HCT116 (cell line): ENCODE results near the gene SLC9B1. TPM values are rescaled to one million over a fixed set of nuclear protein-coding genes. Genes with fewer than 3 reads are reported as not detected.

ENCODE experiments used
- ATAC-seq: fragments of 200-7000 bp; cut with Tn5 transposase; 2 replicates; pipeline ENCODE4 v1.9.1; 2020; ENCODE audit warnings: mild to moderate bottlenecking, moderate library complexity
- BruUV-seq: library from RNA; stranded (reverse); fragments of 400-500 nt; replicated peaks from 2 replicates; lab custom pipeline; 2021; lab: Mats Ljungman, UMichigan
- CTCF ChIA-PET: fragments of 300-600 bp; sonication (Branson Sonifier 250); formaldehyde crosslinking; loops from one replicate; lab custom pipeline; 2021; ENCODE audit warnings: antibody characterized with exemption; lab: Charles Lee
- POLR2A ChIA-PET: fragments of 300-600, 350-600 bp; sonication (Branson Sonifier 250); formaldehyde crosslinking; loops from one replicate; lab custom pipeline; 2021; ENCODE audit warnings: antibody characterized with exemption; lab: Charles Lee
- RAD21 ChIA-PET, 2 experiments: fragments of 300-600 bp; sonication (Branson Sonifier 250); formaldehyde crosslinking; loops; one replicate each; lab custom pipeline; 2023; ENCODE audit warnings: low total read pairs in 2 of 2; ENCODE audit not compliant: uncharacterized antibody in 2 of 2, unreplicated experiment in 2 of 2, low non-redundant PET in 1 of 2; lab: Charles Lee
- DNase-seq: peaks from one replicate; pipeline ENCODE4 v3.0.0-alpha.2; 2010; ENCODE audit warnings: low read depth, low spot score
- H2AFZ ChIP-seq: fragments of 200-600 bp; shearing (Covaris generic), sonication (generic); 2 replicates; pipeline ENCODE4 v1.6.1; 2017; ENCODE audit warnings: low read depth, mixed run types, mixed read lengths, antibody characterized with exemption, low read length; ENCODE audit not compliant: poor library complexity, severe bottlenecking
- H3K27ac ChIP-seq: 2 replicates; pipeline ENCODE4 v1.5.1; 2012; ENCODE audit warnings: low read depth, low read length
- H3K27me3 ChIP-seq: fragments of 200-600 bp; sonication (generic); 2 replicates; pipeline ENCODE4 v1.6.1; 2016; ENCODE audit warnings: mixed run types, low read length, mixed read lengths; ENCODE audit not compliant: insufficient read depth
- H3K36me3 ChIP-seq, 2 experiments: fragments of 200-500 bp in 1 of 2; fragments of 200-600 bp in 1 of 2; sonication (Bioruptor generic) in 1 of 2; sonication (generic) in 1 of 2; 2 replicates each; pipeline versions ENCODE4 v1.5.1 to v1.6.1; 2014 to 2016; ENCODE audit warnings: low read length in 2 of 2, inconsistent platforms in 1 of 2, mixed read lengths in 1 of 2, mixed run types in 1 of 2; ENCODE audit not compliant: insufficient read depth in 2 of 2, control insufficient read depth in 1 of 2
- H3K4me1 ChIP-seq, 2 experiments: fragments of 200-600 bp in 1 of 2; sonication (generic) in 1 of 2; 2 replicates each; pipeline versions ENCODE4 v1.5.1 to v1.6.1; 2012 to 2017; ENCODE audit warnings: low read length in 2 of 2, inconsistent platforms in 1 of 2, mild to moderate bottlenecking in 1 of 2, mixed read lengths in 1 of 2, mixed run types in 1 of 2, moderate library complexity in 1 of 2; ENCODE audit not compliant: insufficient read depth in 2 of 2, control insufficient read depth in 1 of 2
- H3K4me2 ChIP-seq: fragments of 200-600 bp; sonication (generic); 2 replicates; pipeline ENCODE4 v1.6.1; 2017; ENCODE audit warnings: mixed run types, low read length, mixed read lengths
- H3K4me3 ChIP-seq, 2 experiments: fragments of 200-600 bp in 1 of 2; sonication (generic) in 1 of 2; replicated peaks in 1 of 2; 2 replicates each; pipeline ENCODE4 v1.5.1; 2011 to 2016; ENCODE audit warnings: low read length in 2 of 2, control low read depth in 1 of 2, low read depth in 1 of 2, mild to moderate bottlenecking in 1 of 2, mixed read lengths in 1 of 2, mixed run types in 1 of 2
- H3K79me2 ChIP-seq: fragments of 200-600 bp; sonication (generic); 2 replicates; pipeline ENCODE4 v1.6.1; 2017; ENCODE audit warnings: mild to moderate bottlenecking, mixed run types, low read length, moderate library complexity, mixed read lengths; ENCODE audit not compliant: insufficient read depth
- H3K9ac ChIP-seq: fragments of 200-600 bp; sonication (generic); 2 replicates; pipeline ENCODE4 v1.6.1; 2016; ENCODE audit warnings: low read length, mixed read lengths
- H3K9me2 ChIP-seq: fragments of 200-600 bp; sonication (generic), shearing (Covaris generic); 2 replicates; pipeline ENCODE4 v1.6.1; 2017; ENCODE audit warnings: mixed run types, mild to moderate bottlenecking, moderate library complexity; ENCODE audit not compliant: insufficient read depth
- H3K9me3 ChIP-seq, 2 experiments: fragments of 200-500 bp in 1 of 2; fragments of 200-600 bp in 1 of 2; sonication (Bioruptor generic) in 1 of 2; sonication (generic) in 1 of 2; 2 replicates each; pipeline ENCODE4 v1.6.1; 2014 to 2017; ENCODE audit warnings: low read length in 2 of 2, mixed read lengths in 2 of 2, inconsistent platforms in 1 of 2, low read depth in 1 of 2, mild to moderate bottlenecking in 1 of 2, mixed run types in 1 of 2, moderate library complexity in 1 of 2; ENCODE audit not compliant: control insufficient read depth in 1 of 2, insufficient read depth in 1 of 2
- H4K20me1 ChIP-seq: fragments of 200-600 bp; sonication (generic), shearing (Covaris generic); 2 replicates; pipeline ENCODE4 v1.6.1; 2017; ENCODE audit warnings: mixed run types, mild to moderate bottlenecking, moderate library complexity; ENCODE audit not compliant: insufficient read depth
- CBX3 ChIP-seq: IDR thresholded peaks from 2 replicates; pipeline ENCODE4 v1.6.1; 2012; ENCODE audit warnings: low read depth
- CEBPB ChIP-seq: IDR thresholded peaks from 2 replicates; pipeline ENCODE4 v1.6.1; 2012; ENCODE audit warnings: low read depth
- ELF1 ChIP-seq: IDR thresholded peaks from 2 replicates; pipeline ENCODE4 v1.6.1; 2012; ENCODE audit warnings: low read depth, borderline replicate concordance
- EZH2 ChIP-seq: fragments of 200-600 bp; sonication (generic); IDR thresholded peaks from 2 replicates; pipeline ENCODE4 v1.6.1; 2017; ENCODE audit warnings: antibody characterized with exemption, mixed run types
- EZH2phosphoT487 ChIP-seq: fragments of 200-600 bp; IDR thresholded peaks from 2 replicates; pipeline ENCODE4 v1.6.1; 2018; ENCODE audit warnings: antibody characterized with exemption, borderline replicate concordance
- FOSL1 ChIP-seq: IDR thresholded peaks from 2 replicates; pipeline ENCODE4 v1.6.1; 2012; ENCODE audit warnings: low read depth
- POLR2AphosphoS5 ChIP-seq: IDR thresholded peaks from 2 replicates; pipeline ENCODE4 v1.6.1; 2011; ENCODE audit warnings: mild to moderate bottlenecking, low read depth, low read length, moderate library complexity
- RAD21 ChIP-seq: IDR thresholded peaks from 2 replicates; pipeline ENCODE4 v1.6.1; 2012; ENCODE audit warnings: low read depth, mild to moderate bottlenecking
- SP1 ChIP-seq: IDR thresholded peaks from 2 replicates; pipeline ENCODE4 v1.6.1; 2012; ENCODE audit warnings: low read depth
- SRF ChIP-seq: IDR thresholded peaks from 2 replicates; pipeline ENCODE4 v1.6.1; 2012; ENCODE audit warnings: low read depth
- TCF7L2 ChIP-seq: IDR thresholded peaks from 2 replicates; pipeline ENCODE4 v1.7.0; 2011; ENCODE audit warnings: borderline replicate concordance, inconsistent platforms; ENCODE audit not compliant: insufficient read depth, insufficient read length; ENCODE audit errors: extremely low read depth
- ZFX ChIP-seq: fragments of 450-650 bp; IDR thresholded peaks from 2 replicates; pipeline ENCODE4 v1.6.1; 2017
- ZNF274 ChIP-seq: fragments of 200-500 bp; sonication (Bioruptor generic); IDR thresholded peaks from 2 replicates; pipeline ENCODE4 v1.6.1; 2014; ENCODE audit warnings: mild to moderate bottlenecking, low read depth, low read length, inconsistent platforms
- intact Hi-C: fragments of 100-400 bp; cut with micrococcal nuclease; formaldehyde crosslinking; loops from 2 replicates; pipeline ENCODE4 v1.10.0; 2022
- total RNA-seq: library from RNA; stranded (reverse); gene quantifications from one replicate; pipeline ENCODE4 v1.2.1, GENCODE V29; 2021; ENCODE audit not compliant: unreplicated experiment
- TF ChIP-seq, protein P1 (sequence below): IDR thresholded peaks from 2 replicates; pipeline ENCODE4 v1.6.1; 2012
- TF ChIP-seq, protein P2 (sequence below): IDR thresholded peaks from 2 replicates; pipeline ENCODE4 v1.6.1; 2012; ENCODE audit warnings: low read depth
- TF ChIP-seq, protein P3 (sequence below): IDR thresholded peaks from 2 replicates; pipeline ENCODE4 v1.6.1; 2012

Gene SLC9B1
- total RNA-seq, 1 experiment from 2014 or later: 0.74 TPM

DNA sequence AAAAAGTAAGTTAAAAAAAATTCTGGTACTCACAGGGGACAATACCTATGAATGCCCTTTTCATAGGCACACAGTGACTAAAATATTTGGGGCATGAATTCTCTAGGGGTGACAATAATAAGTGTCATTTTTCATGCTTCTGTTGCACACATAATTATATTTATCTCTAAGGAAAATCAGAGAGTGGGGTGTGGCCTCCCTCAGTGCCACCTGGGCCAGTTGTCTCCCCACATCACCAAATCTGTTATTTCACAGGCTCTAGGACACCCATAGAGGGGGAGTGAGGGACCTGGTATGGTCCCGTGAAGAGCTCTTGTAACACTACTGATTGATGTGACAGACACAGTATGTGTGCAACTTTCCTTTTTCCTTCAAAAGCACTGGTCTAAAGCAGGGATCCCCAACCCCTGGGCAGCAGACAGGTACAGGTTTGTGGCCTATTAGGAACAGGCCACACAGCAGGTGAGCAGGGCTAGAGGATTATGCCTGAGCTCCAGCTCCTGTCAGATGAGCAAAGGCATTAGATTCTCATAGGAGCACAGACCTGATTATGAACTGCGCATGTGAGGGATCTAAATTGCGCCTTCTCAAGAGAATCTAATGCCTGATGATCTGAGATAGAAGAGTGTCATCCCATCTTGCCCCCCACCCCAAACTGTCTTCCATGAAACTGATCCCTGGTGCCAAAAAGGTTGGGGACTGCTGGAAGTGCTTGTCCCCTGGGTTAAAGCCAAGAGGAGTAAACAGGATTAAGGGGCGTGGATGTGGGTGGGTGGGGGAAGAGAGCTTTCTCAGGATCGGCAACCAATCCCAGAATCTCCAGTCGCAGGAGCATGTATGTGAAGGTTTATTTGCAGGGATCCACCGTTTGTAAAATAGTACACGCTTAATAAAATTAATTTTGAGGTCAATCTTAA is 856 bp downstream of the SLC9B1 start:
- Histone ChIP-seq H3K4me3 (peak overlapping the region; percentile 59 to 66), H3K27ac (peak overlapping the region; percentile 57), H3K4me2 (peak overlapping the region; percentile 95), H3K9ac (peak overlapping the region; percentile 73), H3K4me1 (peaks cover 3 to 17% of the 10 kb centered on the region in 2 experiments; a peak in 3 of 4 replicates), H3K9me3 (no peaks in the 10 kb centered on the region), H4K20me1 (no peaks in the 10 kb centered on the region), H3K9me2 (no peaks in the 10 kb centered on the region), H3K27me3 (no peaks in the 10 kb centered on the region), H2AFZ (peak overlapping the region; percentile 64), H3K36me3 (no peaks in the 10 kb centered on the region), H3K79me2 (no peaks in the 10 kb centered on the region)
- peak; percentile 26 for DNase-seq
- RAD21 ChIA-PET: no interaction called here
- peak; percentile 52 for ATAC-seq
- CTCF ChIA-PET: interaction anchor here (1.2 to 1.4 kb wide), 3 partner anchors 9 to 588 kb away, joined by 3 to 4 read pairs (median 4); no protein-coding TSS in a partner anchor
- POLR2A ChIA-PET: no interaction called here
- intact Hi-C loops: no loop called here
- BruUV-seq: TSS peak; percentile 88
- no peak for TF ChIP-seq POLR2AphosphoS5
- TF ChIP-seq ZFX: no peak
- TF ChIP-seq SRF: no peak
- no peak for TF ChIP-seq CEBPB
- no peak for TF ChIP-seq ZNF274
- TF ChIP-seq EZH2: no peak
- no peak for TF ChIP-seq RAD21
- no peak for TF ChIP-seq ELF1
- no peak for TF ChIP-seq EZH2phosphoT487
- TF ChIP-seq FOSL1: no peak
- TF ChIP-seq, protein P1, sequence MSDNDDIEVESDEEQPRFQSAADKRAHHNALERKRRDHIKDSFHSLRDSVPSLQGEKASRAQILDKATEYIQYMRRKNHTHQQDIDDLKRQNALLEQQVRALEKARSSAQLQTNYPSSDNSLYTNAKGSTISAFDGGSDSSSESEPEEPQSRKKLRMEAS: no peak
- TF ChIP-seq, protein P2, sequence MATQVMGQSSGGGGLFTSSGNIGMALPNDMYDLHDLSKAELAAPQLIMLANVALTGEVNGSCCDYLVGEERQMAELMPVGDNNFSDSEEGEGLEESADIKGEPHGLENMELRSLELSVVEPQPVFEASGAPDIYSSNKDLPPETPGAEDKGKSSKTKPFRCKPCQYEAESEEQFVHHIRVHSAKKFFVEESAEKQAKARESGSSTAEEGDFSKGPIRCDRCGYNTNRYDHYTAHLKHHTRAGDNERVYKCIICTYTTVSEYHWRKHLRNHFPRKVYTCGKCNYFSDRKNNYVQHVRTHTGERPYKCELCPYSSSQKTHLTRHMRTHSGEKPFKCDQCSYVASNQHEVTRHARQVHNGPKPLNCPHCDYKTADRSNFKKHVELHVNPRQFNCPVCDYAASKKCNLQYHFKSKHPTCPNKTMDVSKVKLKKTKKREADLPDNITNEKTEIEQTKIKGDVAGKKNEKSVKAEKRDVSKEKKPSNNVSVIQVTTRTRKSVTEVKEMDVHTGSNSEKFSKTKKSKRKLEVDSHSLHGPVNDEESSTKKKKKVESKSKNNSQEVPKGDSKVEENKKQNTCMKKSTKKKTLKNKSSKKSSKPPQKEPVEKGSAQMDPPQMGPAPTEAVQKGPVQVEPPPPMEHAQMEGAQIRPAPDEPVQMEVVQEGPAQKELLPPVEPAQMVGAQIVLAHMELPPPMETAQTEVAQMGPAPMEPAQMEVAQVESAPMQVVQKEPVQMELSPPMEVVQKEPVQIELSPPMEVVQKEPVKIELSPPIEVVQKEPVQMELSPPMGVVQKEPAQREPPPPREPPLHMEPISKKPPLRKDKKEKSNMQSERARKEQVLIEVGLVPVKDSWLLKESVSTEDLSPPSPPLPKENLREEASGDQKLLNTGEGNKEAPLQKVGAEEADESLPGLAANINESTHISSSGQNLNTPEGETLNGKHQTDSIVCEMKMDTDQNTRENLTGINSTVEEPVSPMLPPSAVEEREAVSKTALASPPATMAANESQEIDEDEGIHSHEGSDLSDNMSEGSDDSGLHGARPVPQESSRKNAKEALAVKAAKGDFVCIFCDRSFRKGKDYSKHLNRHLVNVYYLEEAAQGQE: no peak
- TF ChIP-seq, protein P3, sequence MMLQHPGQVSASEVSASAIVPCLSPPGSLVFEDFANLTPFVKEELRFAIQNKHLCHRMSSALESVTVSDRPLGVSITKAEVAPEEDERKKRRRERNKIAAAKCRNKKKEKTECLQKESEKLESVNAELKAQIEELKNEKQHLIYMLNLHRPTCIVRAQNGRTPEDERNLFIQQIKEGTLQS: no peak
- TF ChIP-seq CBX3: no peak
- no peak for TF ChIP-seq TCF7L2
- TF ChIP-seq SP1: no peak
